RWPE2 (cell line): Measurements from ENCODE around the gene MRPL18.

Experiments
- ATAC-seq: fragments of 200-7000 bp; cut with Tn5 transposase; 3 replicates; pipeline ENCODE4 v1.9.1; 2021; ENCODE audit warnings: low read depth
- DNase-seq: peaks from one replicate; pipeline ENCODE4 v3.0.0-alpha.2; 2020; ENCODE audit warnings: low spot score
- H3K27ac ChIP-seq: fragments of 450-650 bp; 2 replicates; pipeline ENCODE4 v1.5.1; 2017; ENCODE audit warnings: mild to moderate bottlenecking; ENCODE audit not compliant: poor library complexity, severe bottlenecking
- H3K27me3 ChIP-seq: fragments of 250-450 bp; sonication (Bioruptor Pico); 2 replicates; pipeline ENCODE4 v1.5.1; 2021; ENCODE audit warnings: mild to moderate bottlenecking, moderate library complexity; ENCODE audit not compliant: insufficient read depth, poor library complexity, severe bottlenecking
- H3K36me3 ChIP-seq: fragments of 250-450 bp; sonication (Bioruptor Pico); 2 replicates; pipeline ENCODE4 v1.5.1; 2020; ENCODE audit warnings: low read depth, mild to moderate bottlenecking, moderate library complexity
- H3K4me1 ChIP-seq: fragments of 250-450 bp; sonication (Bioruptor Pico); 2 replicates; pipeline ENCODE4 v1.5.1; 2021; ENCODE audit warnings: mild to moderate bottlenecking, moderate library complexity; ENCODE audit not compliant: insufficient read depth, poor library complexity, severe bottlenecking
- H3K4me3 ChIP-seq: fragments of 250-450 bp; sonication (Bioruptor Pico); 2 replicates; pipeline ENCODE4 v1.5.1; 2021; ENCODE audit warnings: mild to moderate bottlenecking, moderate library complexity; ENCODE audit not compliant: severe bottlenecking
- H3K9me3 ChIP-seq: fragments of 250-450 bp; sonication (Bioruptor Pico); 2 replicates; pipeline ENCODE4 v1.5.1; 2021; ENCODE audit warnings: mild to moderate bottlenecking, moderate library complexity; ENCODE audit not compliant: severe bottlenecking
- TF ChIP-seq, protein P1 (sequence below): fragments of 450-650 bp; IDR thresholded peaks from one replicate; pipeline ENCODE4 v1.5.1; 2017; ENCODE audit warnings: mild to moderate bottlenecking, moderate library complexity; ENCODE audit not compliant: poor library complexity, severe bottlenecking

Gene MRPL18

DNA sequence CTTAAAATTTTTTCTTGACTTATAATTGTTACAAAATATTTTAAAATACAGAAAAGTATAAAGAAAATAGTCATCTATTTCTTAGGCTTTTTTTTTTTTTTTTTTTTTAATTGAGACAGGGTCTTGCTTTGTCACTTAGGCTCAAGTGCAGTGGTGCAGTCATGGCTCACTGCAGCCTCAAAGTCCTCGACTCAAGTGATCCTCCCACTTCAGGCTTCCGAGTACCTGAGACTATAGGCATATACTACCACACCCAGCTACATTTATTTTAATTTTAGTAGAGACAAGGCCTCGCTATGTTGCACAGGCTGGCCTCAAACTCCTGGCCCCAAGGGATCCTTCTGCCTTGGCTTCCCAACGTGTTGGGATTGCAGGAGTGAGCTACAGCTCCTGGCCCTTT is 33.8 kb upstream of the MRPL18 start:
- H3K27ac ChIP-seq, result no peak overlapping the region
- DNase-seq (no peak), ATAC-seq (no peak)
- peaks cover 60% of the 10 kb centered on the region for H3K36me3 ChIP-seq
- no peaks in the 10 kb centered on the region for H3K9me3 ChIP-seq
- no peaks in the 10 kb centered on the region for H3K27me3 ChIP-seq
- peaks cover 17% of the 10 kb centered on the region for H3K4me1 ChIP-seq
- H3K4me3 ChIP-seq, result no peak overlapping the region
- TF ChIP-seq, protein P1, sequence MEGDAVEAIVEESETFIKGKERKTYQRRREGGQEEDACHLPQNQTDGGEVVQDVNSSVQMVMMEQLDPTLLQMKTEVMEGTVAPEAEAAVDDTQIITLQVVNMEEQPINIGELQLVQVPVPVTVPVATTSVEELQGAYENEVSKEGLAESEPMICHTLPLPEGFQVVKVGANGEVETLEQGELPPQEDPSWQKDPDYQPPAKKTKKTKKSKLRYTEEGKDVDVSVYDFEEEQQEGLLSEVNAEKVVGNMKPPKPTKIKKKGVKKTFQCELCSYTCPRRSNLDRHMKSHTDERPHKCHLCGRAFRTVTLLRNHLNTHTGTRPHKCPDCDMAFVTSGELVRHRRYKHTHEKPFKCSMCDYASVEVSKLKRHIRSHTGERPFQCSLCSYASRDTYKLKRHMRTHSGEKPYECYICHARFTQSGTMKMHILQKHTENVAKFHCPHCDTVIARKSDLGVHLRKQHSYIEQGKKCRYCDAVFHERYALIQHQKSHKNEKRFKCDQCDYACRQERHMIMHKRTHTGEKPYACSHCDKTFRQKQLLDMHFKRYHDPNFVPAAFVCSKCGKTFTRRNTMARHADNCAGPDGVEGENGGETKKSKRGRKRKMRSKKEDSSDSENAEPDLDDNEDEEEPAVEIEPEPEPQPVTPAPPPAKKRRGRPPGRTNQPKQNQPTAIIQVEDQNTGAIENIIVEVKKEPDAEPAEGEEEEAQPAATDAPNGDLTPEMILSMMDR, result no peak

DNA sequence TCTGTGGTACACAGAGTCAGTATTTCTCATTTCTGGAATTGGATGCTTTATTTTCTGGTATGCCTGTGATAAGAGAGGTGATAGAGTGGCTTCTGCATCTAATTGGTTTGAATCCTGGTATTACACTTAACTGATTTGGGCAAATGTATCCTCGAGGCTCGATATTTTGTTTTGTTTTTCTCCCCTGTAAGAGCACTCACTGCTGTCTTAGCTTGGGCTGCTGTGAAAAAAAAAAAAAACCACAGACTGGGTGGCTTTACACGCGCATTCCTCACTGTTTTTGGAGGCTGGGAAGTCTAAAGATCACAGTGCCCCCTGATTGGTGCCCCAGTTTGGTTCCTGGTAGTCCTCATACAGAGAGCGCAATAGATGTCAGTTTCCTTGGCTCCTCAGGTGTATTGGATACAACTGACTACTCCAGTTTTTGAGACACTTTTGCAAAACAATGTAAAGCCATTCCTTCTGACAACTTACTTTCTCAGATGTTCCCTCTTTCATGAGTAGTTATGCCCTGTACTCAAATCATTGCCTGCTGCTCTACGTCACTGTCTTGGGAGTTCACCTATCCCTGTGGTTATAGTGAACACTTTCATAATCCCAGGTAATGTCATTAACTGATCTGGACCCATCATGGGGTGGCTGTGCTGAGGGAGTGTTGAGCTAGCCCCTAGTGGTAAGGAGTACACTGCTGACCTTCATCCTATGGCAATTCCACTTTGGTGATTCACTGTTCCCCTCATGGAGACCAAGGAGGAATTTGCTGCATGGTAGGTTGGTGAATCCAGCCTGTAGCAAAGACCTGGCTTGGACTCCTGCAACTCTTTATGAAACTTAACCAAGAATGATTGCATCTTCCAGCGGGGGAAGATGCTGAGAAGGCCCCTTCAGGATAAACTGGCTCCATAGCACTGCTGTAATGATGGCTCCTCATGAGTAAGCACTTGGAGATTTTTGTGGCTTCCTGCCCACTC is 32.0 kb upstream of the MRPL18 start:
- no peak for DNase-seq
- TF ChIP-seq, protein P1, result no peak
- Histone ChIP-seq H3K27me3 (no peaks in the 10 kb centered on the region), H3K4me1 (peaks cover 20% of the 10 kb centered on the region), H3K36me3 (peaks cover 48% of the 10 kb centered on the region), H3K27ac (peak overlapping the region; percentile 91), H3K9me3 (no peaks in the 10 kb centered on the region), H3K4me3 (no peak overlapping the region)
- ATAC-seq, result peak; percentile 5; the same call in 1 of the 3 replicates

DNA sequence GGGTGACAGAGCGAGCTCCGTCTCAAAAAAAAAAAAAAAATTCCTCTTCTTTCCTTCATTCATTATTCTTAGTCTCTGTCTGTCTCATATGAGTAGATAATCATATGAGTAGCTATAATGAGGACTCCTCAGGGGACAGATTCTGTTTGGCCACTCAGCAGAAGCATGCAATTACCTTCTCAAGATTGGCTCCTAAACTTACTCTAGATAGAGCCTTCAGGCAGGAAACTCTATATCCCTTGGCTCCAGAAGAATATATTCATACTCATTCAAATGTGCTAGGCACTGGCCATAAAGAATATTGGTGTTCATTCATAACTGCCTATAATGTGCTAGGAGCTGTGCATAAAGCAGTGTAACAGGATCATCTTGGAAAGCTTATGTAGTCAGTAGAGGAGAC is 30.6 kb upstream of the MRPL18 start:
- H3K4me3 ChIP-seq, result no peak overlapping the region
- TF ChIP-seq, protein P1, result no peak
- H3K27ac ChIP-seq, result peak overlapping the region; percentile 91
- DNase-seq (no peak), ATAC-seq (no peak)
- H3K27me3 ChIP-seq, result no peaks in the 10 kb centered on the region
- no peaks in the 10 kb centered on the region for H3K9me3 ChIP-seq
- peaks cover 48% of the 10 kb centered on the region for H3K36me3 ChIP-seq
- peaks cover 20% of the 10 kb centered on the region for H3K4me1 ChIP-seq

DNA sequence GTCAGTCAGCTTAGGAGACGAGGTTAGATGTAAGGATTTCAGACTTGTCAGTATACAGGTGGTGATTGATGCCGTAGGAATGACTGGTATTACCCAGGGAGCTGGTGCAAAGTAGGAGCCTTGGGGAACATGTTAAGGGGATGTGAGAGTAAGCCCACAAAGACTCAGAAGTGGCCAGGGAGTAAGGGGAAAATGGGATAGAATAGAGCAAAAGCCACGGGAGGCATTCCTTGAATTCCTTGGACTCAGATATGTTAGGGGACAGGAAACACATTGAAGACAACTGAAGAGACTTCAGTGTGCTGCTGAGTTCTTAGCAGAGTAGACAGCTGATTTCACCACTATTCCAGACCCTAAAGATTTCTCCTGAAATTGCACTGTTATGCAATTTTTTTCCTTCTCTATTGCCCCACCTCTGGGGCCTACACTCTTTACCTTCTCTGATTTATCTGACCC is 29.6 kb upstream of the MRPL18 start:
- peaks cover 20% of the 10 kb centered on the region for H3K4me1 ChIP-seq
- peak overlapping the region; percentile 91 for H3K27ac ChIP-seq
- TF ChIP-seq, protein P1, result no peak
- H3K36me3 ChIP-seq, result peaks cover 50% of the 10 kb centered on the region
- peak; percentile 43 for ATAC-seq
- no peaks in the 10 kb centered on the region for H3K9me3 ChIP-seq
- peak overlapping the region; percentile 65 for H3K4me3 ChIP-seq
- no peak for DNase-seq
- H3K27me3 ChIP-seq, result no peaks in the 10 kb centered on the region
